CD4-positive, alpha-beta memory T cell (primary cell): Measurements from ENCODE around the gene ALKBH2. TPM values are rescaled to one million over a fixed set of nuclear protein-coding genes. Genes with fewer than 3 reads are reported as not detected.

Source experiments
- CTCF ChIA-PET: fragments of 350-600 bp; sonication (Branson Sonifier 250); formaldehyde crosslinking; loops from one replicate; lab custom pipeline; 2021; ENCODE audit warnings: inconsistent platforms; ENCODE audit not compliant: partially characterized antibody; lab: Charles Lee
- POLR2A ChIA-PET: fragments of 350-600 bp; sonication (Branson Sonifier 250); formaldehyde crosslinking; loops from one replicate; lab custom pipeline; 2021; ENCODE audit not compliant: partially characterized antibody; lab: Charles Lee
- DNase-seq, 5 donors: peaks; one replicate each; pipeline versions ENCODE4 v3.0.0 to v3.0.0-alpha.2; 2020 to 2022; ENCODE audit warnings: mixed read lengths in 1 of 5
- H3K27ac ChIP-seq: one replicate; pipeline ENCODE4 v1.7.0; 2013; ENCODE audit warnings: low read depth, low read length
- H3K27me3 ChIP-seq: 2 replicates; pipeline ENCODE4 v1.7.0; 2013; ENCODE audit warnings: mild to moderate bottlenecking, low read length, moderate library complexity; ENCODE audit not compliant: insufficient read depth
- H3K36me3 ChIP-seq: 2 replicates; pipeline ENCODE4 v1.7.0; 2013; ENCODE audit warnings: mild to moderate bottlenecking, low read length, moderate library complexity; ENCODE audit not compliant: insufficient read depth
- H3K4me1 ChIP-seq: 2 replicates; pipeline ENCODE4 v1.7.0; 2013; ENCODE audit warnings: mild to moderate bottlenecking, low read length, moderate library complexity; ENCODE audit not compliant: insufficient read depth
- H3K4me3 ChIP-seq, 2 donors: one replicate each; pipeline ENCODE4 v1.7.0; 2013; ENCODE audit warnings: low read length in 2 of 2, mild to moderate bottlenecking in 1 of 2
- H3K9me3 ChIP-seq, 2 donors: one replicate each; pipeline ENCODE4 v1.7.0; 2013; ENCODE audit warnings: low read length in 2 of 2, control low read depth in 1 of 2; ENCODE audit not compliant: control insufficient read depth in 1 of 2
- H3K27ac Mint-ChIP-seq, 7 donors: one replicate each; pipeline ENCODE4 v1.8.0; 2020 to 2021; ENCODE audit warnings: mixed read lengths in 7 of 7, mild to moderate bottlenecking in 6 of 7, inconsistent platforms in 3 of 7, moderate library complexity in 3 of 7
- H3K27me3 Mint-ChIP-seq, 2 donors: one replicate each; pipeline ENCODE4 v1.8.0; 2020 to 2021; ENCODE audit warnings: mixed read lengths in 2 of 2
- H3K36me3 Mint-ChIP-seq, 2 donors: one replicate each; pipeline ENCODE4 v1.8.0; 2020 to 2021; ENCODE audit warnings: mixed read lengths in 2 of 2, inconsistent platforms in 1 of 2, mild to moderate bottlenecking in 1 of 2
- H3K4me1 Mint-ChIP-seq, 4 donors: one replicate each; pipeline ENCODE4 v1.8.0; 2020 to 2021; ENCODE audit warnings: mixed read lengths in 4 of 4, mild to moderate bottlenecking in 1 of 4
- H3K4me3 Mint-ChIP-seq, 8 donors: one replicate each; pipeline ENCODE4 v1.8.0; 2020 to 2021; ENCODE audit warnings: mixed read lengths in 8 of 8, mild to moderate bottlenecking in 7 of 8, moderate library complexity in 6 of 8, inconsistent platforms in 3 of 8
- H3K9me3 Mint-ChIP-seq, 8 donors: one replicate each; pipeline ENCODE4 v1.8.0; 2020 to 2021; ENCODE audit warnings: mixed read lengths in 8 of 8, mild to moderate bottlenecking in 5 of 8, inconsistent platforms in 3 of 8, moderate library complexity in 1 of 8
- intact Hi-C: fragments of 100-400 bp; cut with micrococcal nuclease; formaldehyde crosslinking; loops from one replicate; pipeline ENCODE4 v1.15.1; 2023
- polyA plus RNA-seq, 2 donors: library from polyadenylated mRNA; unstranded; fragments of 300-500 nt; fragmentation: Illumina TruSeq; gene quantifications; one replicate each; pipeline ENCODE4 v1.2.3, GENCODE V29; 2021
- total RNA-seq, 2 experiments: library from RNA; stranded (reverse); gene quantifications; one replicate each; pipeline ENCODE4 v1.2.3, GENCODE V29; 2021

ALKBH2 gene
- total and polyA plus RNA-seq, 4 experiments from 2014 or later, result 12.9 to 16.4 (median 14.7) TPM

DNA sequence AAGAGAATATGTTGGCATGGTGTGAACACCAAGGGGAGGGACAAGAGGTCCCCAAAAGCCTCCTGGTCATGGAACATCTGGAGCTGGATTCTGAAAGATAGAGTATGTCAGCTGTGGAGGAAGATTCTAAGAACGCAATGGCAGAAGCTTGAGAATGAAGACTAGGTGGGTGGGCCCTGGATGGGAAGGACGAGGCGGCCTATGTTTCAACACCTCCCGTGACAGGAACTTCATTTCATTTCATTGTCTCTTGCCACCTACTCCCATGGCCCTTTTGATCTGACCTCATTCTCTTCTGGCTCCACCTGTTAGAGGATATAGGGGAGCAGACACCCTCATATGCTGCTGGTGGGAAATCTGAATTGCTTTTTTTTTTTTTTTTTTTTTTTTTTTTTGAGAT is 7.5 kb upstream of the ALKBH2 start:
- DNase-seq, result no peak
- Mint-ChIP-seq H3K27me3 (no peaks in the 10 kb centered on the region), H3K4me1 (peaks cover 16 to 38% (median 33%) of the 10 kb centered on the region in 4 donors), H3K36me3 (peaks cover 23 to 46% of the 10 kb centered on the region in 2 donors), H3K4me3 (peak overlapping the region in 2 of 8 donors; percentile 18 to 93), H3K27ac (peak overlapping the region in 5 of 7 donors; percentile 22 to 81 (median 75)), H3K9me3 (no peaks in the 10 kb centered on the region)
- ChIA-PET POLR2A (no interaction called here), CTCF (interaction anchor here (0.7 to 3.5 kb wide), 2 partner anchors 12 to 1422 kb away, joined by 3 to 33 read pairs; no protein-coding TSS in a partner anchor)
- peaks cover 30% of the 10 kb centered on the region for H3K4me1 ChIP-seq
- H3K27me3 ChIP-seq, result no peaks in the 10 kb centered on the region
- intact Hi-C loops, result no loop called here
- H3K27ac ChIP-seq, result no peak overlapping the region
- H3K4me3 ChIP-seq, result no peak overlapping the region
- H3K9me3 ChIP-seq, result no peaks in the 10 kb centered on the region
- H3K36me3 ChIP-seq, result peaks cover 34% of the 10 kb centered on the region

DNA sequence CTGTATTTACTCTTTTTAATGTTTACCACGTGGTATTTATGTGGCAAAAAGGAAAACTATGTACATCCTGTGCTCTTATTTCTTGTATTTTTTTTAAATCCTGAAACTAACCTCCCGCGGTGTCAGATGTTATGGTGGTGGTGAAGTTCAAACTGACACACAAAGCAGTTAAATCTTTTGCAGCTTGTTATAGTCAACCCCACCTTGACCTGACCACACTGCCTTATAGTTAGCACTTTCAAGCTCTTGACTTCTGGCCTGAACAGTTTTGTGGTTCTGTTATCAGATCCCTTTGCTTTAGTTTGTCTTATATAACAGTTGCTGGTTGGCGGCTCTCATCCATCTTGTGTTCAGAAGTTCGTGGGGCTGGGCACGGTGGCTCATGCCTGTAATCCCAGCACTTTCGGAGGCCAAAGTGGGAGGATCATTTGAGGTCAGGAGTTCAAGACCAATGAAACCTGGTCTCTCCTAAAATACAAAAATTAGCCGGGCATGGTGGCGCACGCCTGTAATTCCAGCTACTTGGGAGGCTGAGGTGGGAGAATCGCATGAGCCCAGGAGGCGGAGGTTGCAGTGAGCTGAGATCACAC is 6.3 kb upstream of the ALKBH2 start:
- H3K4me1 Mint-ChIP-seq, result peaks cover 16 to 46% (median 30%) of the 10 kb centered on the region in 4 donors

DNA sequence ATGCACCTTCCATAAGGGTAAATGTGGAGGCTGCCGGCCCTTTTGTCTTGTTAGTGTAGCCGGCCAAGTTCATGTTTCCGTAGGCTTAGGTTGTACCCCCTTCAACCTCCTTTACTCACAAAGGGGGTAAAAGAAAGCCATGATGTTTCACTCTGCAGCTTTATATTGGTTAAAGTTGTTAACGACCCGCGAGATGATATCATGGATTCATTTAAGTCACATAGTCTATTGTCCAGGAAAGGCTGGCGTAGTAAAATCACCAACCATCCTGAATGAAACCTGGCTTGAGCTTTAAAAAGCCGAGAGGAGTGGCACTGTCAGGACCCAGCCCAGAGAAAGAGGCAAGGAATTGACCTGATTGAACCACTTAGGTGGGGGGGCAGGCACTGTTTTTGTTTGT is 5.4 kb upstream of the ALKBH2 start:
- H3K27ac Mint-ChIP-seq, result peak overlapping the region; percentile 73 to 92 (median 90)
- H3K36me3 ChIP-seq, result peaks cover 15% of the 10 kb centered on the region
- peak overlapping the region; percentile 84 to 93 (median 88) for H3K4me3 Mint-ChIP-seq
- peak overlapping the region; percentile 81 to 87 for H3K4me3 ChIP-seq
- no peaks in the 10 kb centered on the region for H3K9me3 Mint-ChIP-seq
- CTCF ChIA-PET, result interaction anchor here (0.6 to 3.5 kb wide), 5 partner anchors 9 to 89 kb away, joined by 3 to 33 read pairs (median 4); partner anchors contain the start of gene USP30
- peak overlapping the region; percentile 64 for H3K27ac ChIP-seq
- H3K27me3 ChIP-seq, result no peaks in the 10 kb centered on the region
- intact Hi-C loops, result loop anchor here (1.0 to 10.0 kb wide), 3 partner anchors 13 to 584 kb away; partner anchors contain the start of genes FICD and SELPLG
- H3K9me3 ChIP-seq, result no peaks in the 10 kb centered on the region
- H3K4me1 Mint-ChIP-seq, result peaks cover 22 to 55% (median 34%) of the 10 kb centered on the region in 4 donors
- H3K36me3 Mint-ChIP-seq, result peaks cover 16 to 30% of the 10 kb centered on the region in 2 donors
- no peak for DNase-seq
- peaks cover 32% of the 10 kb centered on the region for H3K4me1 ChIP-seq
- POLR2A ChIA-PET, result interaction anchor here (0.7 to 3.9 kb wide), 10 partner anchors 10 to 1351 kb away, joined by 3 to 11 read pairs (median 6); partner anchors contain the start of genes ARPC3, ISCU, KCTD10 and SART3
- H3K27me3 Mint-ChIP-seq, result no peaks in the 10 kb centered on the region

More for the DNA sequence above, 6.3 kb upstream of the ALKBH2 start:
- Histone ChIP-seq H3K27me3 (no peaks in the 10 kb centered on the region), H3K36me3 (peaks cover 22% of the 10 kb centered on the region), H3K9me3 (no peaks in the 10 kb centered on the region), H3K4me3 (peak overlapping the region in 1 of 2 donors; percentile 24), H3K27ac (peak overlapping the region; percentile 64), H3K4me1 (peaks cover 30% of the 10 kb centered on the region)
- POLR2A ChIA-PET, result interaction anchor here (0.8 to 3.9 kb wide), 8 partner anchors 9 to 377 kb away, joined by 3 to 11 read pairs (median 6); partner anchors contain the start of genes KCTD10, SSH1, UBE3B and USP30
- CTCF ChIA-PET, result interaction anchor here (0.6 to 3.5 kb wide), 3 partner anchors 13 to 90 kb away, joined by 3 to 33 read pairs (median 4); partner anchors contain the start of gene USP30
- peak in 4 of 5 donors; percentile 30 to 46 (median 38) for DNase-seq
- Mint-ChIP-seq H3K4me3 (peak overlapping the region; percentile 84 to 93 (median 88)), H3K27ac (peak overlapping the region; percentile 73 to 94 (median 89)), H3K9me3 (no peaks in the 10 kb centered on the region), H3K36me3 (peaks cover 16 to 36% of the 10 kb centered on the region in 2 donors), H3K27me3 (no peaks in the 10 kb centered on the region)
- intact Hi-C loops, result loop anchor here (2.0 to 10.0 kb wide), 2 partner anchors 465 to 585 kb away; partner anchors contain the start of genes FICD and SELPLG

DNA sequence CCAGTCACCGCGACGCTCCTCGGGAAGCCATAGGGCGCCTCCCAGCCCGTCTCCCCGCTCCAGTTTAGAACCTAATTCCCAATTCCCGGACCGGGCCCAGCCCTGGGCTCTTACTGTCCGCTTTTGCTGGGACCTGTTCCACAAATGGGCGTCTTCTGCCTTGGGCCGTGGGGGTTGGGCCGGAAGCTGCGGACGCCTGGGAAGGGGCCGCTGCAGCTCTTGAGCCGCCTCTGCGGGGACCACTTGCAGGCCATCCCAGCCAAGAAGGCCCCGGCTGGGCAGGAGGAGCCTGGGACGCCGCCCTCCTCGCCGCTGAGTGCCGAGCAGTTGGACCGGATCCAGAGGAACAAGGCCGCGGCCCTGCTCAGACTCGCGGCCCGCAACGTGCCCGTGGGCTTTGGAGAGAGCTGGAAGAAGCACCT is 4.9 kb upstream of the ALKBH2 start:
- ChIA-PET CTCF (interaction anchor here (1.2 to 3.5 kb wide), 4 partner anchors 9 to 45 kb away, joined by 3 to 33 read pairs (median 4); partner anchors contain the start of gene USP30), POLR2A (interaction anchor here (0.7 to 3.9 kb wide), 7 partner anchors 10 to 1352 kb away, joined by 3 to 11 read pairs (median 6); partner anchors contain the start of genes ARPC3, ISCU, SART3 and USP30)
- peak overlapping the region; percentile 44 to 92 (median 89) for H3K27ac Mint-ChIP-seq
- H3K27me3 Mint-ChIP-seq, result no peaks in the 10 kb centered on the region
- Histone ChIP-seq H3K9me3 (no peaks in the 10 kb centered on the region), H3K4me1 (peaks cover 35% of the 10 kb centered on the region), H3K36me3 (peaks cover 10% of the 10 kb centered on the region), H3K27me3 (no peaks in the 10 kb centered on the region), H3K4me3 (peak overlapping the region; percentile 81 to 87), H3K27ac (peak overlapping the region; percentile 64)
- H3K36me3 Mint-ChIP-seq, result peaks cover 13 to 26% of the 10 kb centered on the region in 2 donors
- no peak for DNase-seq
- peaks cover 25 to 59% (median 38%) of the 10 kb centered on the region in 4 donors for H3K4me1 Mint-ChIP-seq
- no peaks in the 10 kb centered on the region for H3K9me3 Mint-ChIP-seq
- peak overlapping the region; percentile 84 to 93 (median 88) for H3K4me3 Mint-ChIP-seq
- intact Hi-C loops, result loop anchor here (1.0 to 10.0 kb wide), 3 partner anchors 13 to 583 kb away; partner anchors contain the start of genes FICD and SELPLG

DNA sequence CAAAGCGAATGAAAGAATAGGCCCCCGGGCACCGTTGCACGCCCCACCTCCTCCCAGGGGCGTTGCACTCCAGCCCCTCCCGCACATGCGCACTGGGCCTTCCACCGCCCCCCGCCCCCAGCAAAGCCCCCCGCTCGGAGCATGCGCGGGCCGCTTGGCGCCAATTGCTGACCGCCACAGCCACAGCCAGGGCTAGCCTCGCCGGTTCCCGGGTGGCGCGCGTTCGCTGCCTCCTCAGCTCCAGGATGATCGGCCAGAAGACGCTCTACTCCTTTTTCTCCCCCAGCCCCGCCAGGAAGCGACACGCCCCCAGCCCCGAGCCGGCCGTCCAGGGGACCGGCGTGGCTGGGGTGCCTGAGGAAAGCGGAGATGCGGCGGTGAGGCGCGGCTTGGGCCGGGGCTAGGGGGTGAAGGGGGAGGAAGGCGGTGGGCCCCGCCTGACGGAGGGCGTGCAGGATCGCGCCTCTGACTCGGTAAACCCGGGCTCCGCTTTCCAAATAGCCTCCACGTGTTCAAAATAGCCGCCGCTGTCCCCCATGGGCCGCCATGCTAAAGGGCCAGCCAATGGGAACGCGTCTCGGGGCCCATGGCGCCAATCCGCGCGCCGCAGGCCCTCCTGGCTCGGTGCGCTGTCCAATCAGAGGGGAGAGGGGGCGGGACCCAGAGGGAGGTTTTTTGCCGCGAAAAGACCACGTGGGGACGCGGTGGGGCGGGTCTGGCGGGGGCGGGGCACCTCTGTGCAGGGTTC is 4.3 kb upstream of the ALKBH2 start, which contains the start of gene UNG:
Gene UNG (plus strand): TSS at position 163 of the 748 bp plus-strand sequence. CDS start 83 bp downstream, at position 246.
- H3K27me3 ChIP-seq, result no peaks in the 10 kb centered on the region
- no peaks in the 10 kb centered on the region for H3K27me3 Mint-ChIP-seq
- no peaks in the 10 kb centered on the region for H3K9me3 ChIP-seq
- peak within 1 kb of the TSS; percentile 64 for H3K27ac ChIP-seq
- H3K4me1 Mint-ChIP-seq, result peaks cover 26 to 65% (median 42%) of the 10 kb centered on the region in 4 donors
- H3K9me3 Mint-ChIP-seq, result no peaks in the 10 kb centered on the region
- peak within 1 kb of the TSS; percentile 73 to 92 (median 89) for H3K27ac Mint-ChIP-seq
- CTCF ChIA-PET, result interaction anchor here (1.1 to 3.5 kb wide), 4 partner anchors 8 to 480 kb away, joined by 3 to 33 read pairs (median 4); no protein-coding TSS in a partner anchor
- peaks cover 41% of the 10 kb centered on the region for H3K4me1 ChIP-seq
- peak within 1 kb of the TSS; percentile 81 to 87 for H3K4me3 ChIP-seq
- H3K36me3 Mint-ChIP-seq, result peaks cover 10 to 23% of the 10 kb centered on the region in 2 donors
- peaks cover 9% of the 10 kb centered on the region for H3K36me3 ChIP-seq
- intact Hi-C loops, result loop anchor here (1.0 to 10.0 kb wide), 3 partner anchors 14 to 583 kb away; partner anchors contain the start of genes FICD and SELPLG
- POLR2A ChIA-PET, result interaction anchor here (0.7 to 3.9 kb wide), 5 partner anchors 43 to 1352 kb away, joined by 3 to 11 read pairs (median 6); partner anchors contain the start of genes ARPC3, ISCU, SART3 and USP30
- H3K4me3 Mint-ChIP-seq, result peak within 1 kb of the TSS; percentile 84 to 93 (median 88)
- DNase-seq, result peak; percentile 95 to 96 (median 95)

DNA sequence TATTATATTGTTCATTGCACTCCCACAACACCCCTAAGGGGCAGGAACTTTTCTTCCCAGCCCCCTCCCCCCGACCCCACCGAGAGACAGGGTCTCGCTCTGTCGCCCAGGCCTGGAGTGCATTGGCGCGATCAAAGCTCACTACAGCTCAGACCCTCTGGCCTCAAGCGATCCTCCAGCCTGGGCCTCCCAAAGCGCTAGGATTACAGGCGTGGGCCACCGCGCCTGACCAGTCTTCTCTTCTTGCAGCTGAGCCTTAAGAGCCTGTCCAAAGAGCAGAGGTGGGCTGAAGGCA is 3.8 kb upstream of the ALKBH2 start:
- ChIA-PET CTCF (interaction anchor here (1.1 kb wide), 1 partner anchor 480 kb away, joined by 3 read pairs; no protein-coding TSS in a partner anchor), POLR2A (interaction anchor here (3.9 kb wide), 1 partner anchor 42 kb away, joined by 11 read pairs; no protein-coding TSS in a partner anchor)
- H3K27ac ChIP-seq, result no peak overlapping the region
- no peak overlapping the region for H3K4me3 ChIP-seq
- no peaks in the 10 kb centered on the region for H3K9me3 Mint-ChIP-seq
- peaks cover 4% of the 10 kb centered on the region for H3K36me3 ChIP-seq
- H3K27ac Mint-ChIP-seq, result no peak overlapping the region
- peaks cover 8 to 23% of the 10 kb centered on the region in 2 donors for H3K36me3 Mint-ChIP-seq
- intact Hi-C loops, result loop anchor here (10.0 kb wide), 1 partner anchor 462 kb away; the partner anchor contains the start of gene SELPLG
- peaks cover 46% of the 10 kb centered on the region for H3K4me1 ChIP-seq
- H3K27me3 Mint-ChIP-seq, result no peaks in the 10 kb centered on the region
- peaks cover 31 to 70% (median 47%) of the 10 kb centered on the region in 4 donors for H3K4me1 Mint-ChIP-seq
- no peak for DNase-seq
- no peaks in the 10 kb centered on the region for H3K9me3 ChIP-seq
- H3K4me3 Mint-ChIP-seq, result peak overlapping the region in 6 of 8 donors; percentile 29 to 66 (median 34)
- H3K27me3 ChIP-seq, result no peaks in the 10 kb centered on the region
